K562 (cell line): ENCODE data around the gene ADAM19. TPM values are rescaled to one million over a fixed set of nuclear protein-coding genes. Genes with fewer than 3 reads are reported as not detected.

Source experiments
- ATAC-seq: fragments of 200-7000 bp; cut with Tn5 transposase; 3 replicates; pipeline ENCODE4 v1.9.1; 2020; ENCODE audit warnings: moderate library complexity
- BruUV-seq: library from RNA; stranded (reverse); fragments of 400-500 nt; replicated peaks from 2 replicates; lab custom pipeline; 2021; lab: Mats Ljungman, UMichigan
- CTCF ChIA-PET: fragments of 300-600 bp; formaldehyde crosslinking; extraction: SDS; loops from one replicate; lab custom pipeline; 2021; ENCODE audit warnings: low intra/inter-chr PET ratio; lab: Yijun Ruan, JAX
- POLR2A ChIA-PET: fragments of 300-600, 350-650 bp; sonication (Branson Sonifier 250); formaldehyde crosslinking; extraction: SDS; loops from one replicate; lab custom pipeline; 2021; ENCODE audit warnings: antibody characterized with exemption, inconsistent platforms; lab: Yijun Ruan, JAX
- DNase-seq, 4 experiments: peaks; one replicate each; pipeline versions ENCODE4 v3.0.0 to v3.0.0-alpha.2; 2011 to 2018; ENCODE audit warnings: low spot score in 3 of 4, mixed read lengths in 3 of 4; ENCODE audit errors: extremely low read depth in 1 of 4
- FAIRE-seq: peaks from 2 replicates; lab custom pipeline; 2011; peaks lifted over from hg19 to GRCh38; lab: Jason Lieb, UNC
- H2AFZ ChIP-seq: 2 replicates; pipeline ENCODE4 v1.6.0; 2011; ENCODE audit warnings: low read depth, low read length, control low read depth, inconsistent platforms
- H3K27ac ChIP-seq: fragments of 200-600 bp; 3 replicates; pipeline ENCODE4 v1.8.0; 2011; ENCODE audit warnings: low read depth, mild to moderate bottlenecking, control low read depth, inconsistent platforms, low read length, moderate library complexity, mixed read lengths; ENCODE audit errors: extremely low read depth
- H3K27me3 ChIP-seq, 2 experiments: fragments of 300-600 bp in 1 of 2; 2 replicates in 1 of 2; 3 replicates in 1 of 2; pipeline versions ENCODE4 v1.6.0 to v1.8.0; 2011; ENCODE audit warnings: inconsistent platforms in 2 of 2, low read length in 2 of 2, mild to moderate bottlenecking in 1 of 2, mixed read lengths in 1 of 2, moderate library complexity in 1 of 2; ENCODE audit not compliant: control insufficient read depth in 2 of 2, insufficient read depth in 2 of 2
- H3K36me3 ChIP-seq: fragments of 300-600 bp; 3 replicates; pipeline ENCODE4 v1.8.0; 2011; ENCODE audit warnings: mild to moderate bottlenecking, low read length, inconsistent platforms; ENCODE audit not compliant: control insufficient read depth, insufficient read depth
- H3K4me1 ChIP-seq, 2 experiments: fragments of 200-600 bp in 1 of 2; replicated peaks in 1 of 2; 2 replicates in 1 of 2; 3 replicates in 1 of 2; pipeline versions ENCODE4 v1.5.1 to v1.8.0; 2011; ENCODE audit warnings: inconsistent platforms in 2 of 2, low read length in 2 of 2, mild to moderate bottlenecking in 1 of 2, mixed read lengths in 1 of 2, moderate library complexity in 1 of 2; ENCODE audit not compliant: control insufficient read depth in 2 of 2, insufficient read depth in 2 of 2
- H3K4me2 ChIP-seq: 2 replicates; pipeline ENCODE4 v1.6.1; 2011; ENCODE audit warnings: low read length, control low read depth, inconsistent platforms, mixed read lengths; ENCODE audit not compliant: insufficient read depth
- H3K4me3 ChIP-seq: fragments of 200-600 bp; sonication (generic), shearing (Covaris generic); 2 replicates; pipeline ENCODE4 v1.5.1; 2016; ENCODE audit warnings: control low read depth, inconsistent platforms
- H3K79me2 ChIP-seq: fragments of 200-600 bp; 3 replicates; pipeline ENCODE4 v1.8.0; 2011; ENCODE audit warnings: low read length, inconsistent platforms; ENCODE audit not compliant: control insufficient read depth, insufficient read depth
- H3K9ac ChIP-seq, 2 experiments: 2 replicates each; pipeline versions ENCODE4 v1.6.0 to v1.6.1; 2011; ENCODE audit warnings: low read depth in 2 of 2, low read length in 2 of 2, control low read depth in 1 of 2, inconsistent platforms in 1 of 2, mild to moderate bottlenecking in 1 of 2, mixed read lengths in 1 of 2; ENCODE audit not compliant: insufficient read depth in 1 of 2
- H3K9me1 ChIP-seq: one replicate; pipeline ENCODE4 v1.6.0; 2011; ENCODE audit warnings: inconsistent platforms, mild to moderate bottlenecking, low read length, moderate library complexity; ENCODE audit not compliant: control insufficient read depth, insufficient read depth
- H3K9me3 ChIP-seq: replicated peaks from 2 replicates; pipeline ENCODE4 v1.5.1; 2011; ENCODE audit warnings: low read depth, low read length, inconsistent platforms; ENCODE audit not compliant: control insufficient read depth, insufficient read depth
- H4K20me1 ChIP-seq: replicated peaks from 2 replicates; pipeline ENCODE4 v1.6.1; 2011; ENCODE audit warnings: low read length, inconsistent platforms, mixed read lengths; ENCODE audit not compliant: control insufficient read depth, insufficient read depth
- ERF ChIP-seq: fragments of 450-650 bp; formaldehyde crosslinking; IDR thresholded peaks from 2 replicates; pipeline ENCODE4 v1.4.0; 2020; ENCODE audit warnings: mild to moderate bottlenecking, mixed read lengths
- FOXM1 ChIP-seq, 2 experiments: fragments of 450-650 bp in 1 of 2; sonication (generic) in 1 of 2; formaldehyde crosslinking in 1 of 2; IDR thresholded peaks; 2 replicates each; pipeline versions ENCODE4 v1.6.1 to v1.9.0; 2017 to 2022; ENCODE audit warnings: low read depth in 2 of 2, mild to moderate bottlenecking in 2 of 2, missing genetic modification reagents in 1 of 2, moderate library complexity in 1 of 2
- HCFC1 ChIP-seq: IDR thresholded peaks from 2 replicates; pipeline ENCODE4 v1.6.1; 2012; ENCODE audit warnings: low read depth, low read length, improper control_type of control experiment
- HNRNPL ChIP-seq: fragments of 200-400 bp; formaldehyde crosslinking; IDR thresholded peaks from 2 replicates; pipeline ENCODE4 v1.6.1; 2017; ENCODE audit warnings: low read depth, mild to moderate bottlenecking, low read length
- MEF2A ChIP-seq: IDR thresholded peaks from 2 replicates; pipeline ENCODE4 v1.6.1; 2011; ENCODE audit warnings: low read depth, mild to moderate bottlenecking, low read length, moderate library complexity; ENCODE audit not compliant: control insufficient read depth
- MTA3 ChIP-seq: fragments of 450-650 bp; formaldehyde crosslinking; IDR thresholded peaks from 2 replicates; pipeline ENCODE4 v1.6.1; 2017; ENCODE audit warnings: mild to moderate bottlenecking, borderline replicate concordance
- MYC ChIP-seq, 2 experiments: fragments of 250-450 bp in 1 of 2; sonication (Bioruptor Pico) in 1 of 2; IDR thresholded peaks; 2 replicates each; pipeline versions ENCODE4 v1.5.1 to v1.6.1; 2012 to 2021; ENCODE audit warnings: low read depth in 2 of 2, borderline replicate concordance in 1 of 2, improper control_type of control experiment in 1 of 2, low read length in 1 of 2, mild to moderate bottlenecking in 1 of 2, moderate library complexity in 1 of 2
- PBX2 ChIP-seq, 2 experiments: IDR thresholded peaks in 1 of 2; conservative IDR thresholded peaks in 1 of 2; 2 replicates each; pipeline ENCODE4 v1.6.1; 2016; ENCODE audit warnings: low read depth in 2 of 2, mild to moderate bottlenecking in 1 of 2, missing compliant biosample characterization in 1 of 2, missing genetic modification characterization in 1 of 2, moderate library complexity in 1 of 2
- ZNF134 ChIP-seq: fragments of 250-450 bp; sonication (Bioruptor Pico); conservative IDR thresholded peaks from 2 replicates; pipeline ENCODE4 v1.4.0; 2020
- ZNF431 ChIP-seq: sonication (generic); formaldehyde crosslinking; IDR thresholded peaks from 2 replicates; pipeline ENCODE4 v1.8.0; 2022; ENCODE audit warnings: mild to moderate bottlenecking, missing genetic modification reagents
- WGBS: fragments of 100-300 bp; shearing (Covaris generic); methylation state at CpG from one replicate; pipeline ENCODE4 v1.1.6; 2016; ENCODE audit warnings: low coverage, mixed read lengths; ENCODE audit not compliant: insufficient coverage; ENCODE audit errors: missing lambda C conversion rate; 5-methylcytosine and 5-hydroxymethylcytosine counted together
- in situ Hi-C: fragments of 300-500 bp; cut with MboI; formaldehyde crosslinking; loops from 4 replicates; pipeline ENCODE4 v1.15.0; 2018; ENCODE audit warnings: inconsistent platforms, mixed read lengths
- intact Hi-C: fragments of 100-400 bp; cut with micrococcal nuclease; formaldehyde crosslinking; loops from 2 replicates; pipeline ENCODE4 v1.14.2; 2022
- polyA plus RNA-seq, 8 experiments: library from polyadenylated mRNA; depleted of rRNA in 4 of 8; stranded (reverse) in 5 of 8; unstranded in 3 of 8; fragments of >200 nt; fragmentation: Nextera tagmentation in 2 of 8; fragmentation: Illumina TruSeq in 1 of 8; extraction: Ambion mirVana in 2 of 8; extraction: Trizol in 1 of 8; gene quantifications; 2 replicates each; pipeline versions ENCODE4 v1.2.1 to v1.2.3, GENCODE V29; 2011 to 2014; ENCODE audit warnings: inconsistent platforms in 1 of 8, missing spikeins in 1 of 8
- total RNA-seq, 7 experiments: library from RNA; depleted of rRNA in 6 of 7; stranded (reverse); fragments of >200 nt in 6 of 7; fragmentation: Illumina TruSeq in 2 of 7; extraction: Trizol in 2 of 7; gene quantifications; 2 replicates each; pipeline versions ENCODE4 v1.2.1 to v1.2.3, GENCODE V29; 2011 to 2021; ENCODE audit warnings: low replicate concordance in 1 of 7
- TF ChIP-seq, protein P1 (sequence below): fragments of 450-650 bp; IDR thresholded peaks from 2 replicates; pipeline ENCODE4 v1.6.1; 2016; ENCODE audit warnings: low read depth

ADAM19 gene
- total and polyA plus RNA-seq, 9 of the 15 experiments (the other 6 are each of a cell fraction or from before 2014, with no cell fraction given), result 0.11 to 1.1 (median 0.43) TPM

DNA sequence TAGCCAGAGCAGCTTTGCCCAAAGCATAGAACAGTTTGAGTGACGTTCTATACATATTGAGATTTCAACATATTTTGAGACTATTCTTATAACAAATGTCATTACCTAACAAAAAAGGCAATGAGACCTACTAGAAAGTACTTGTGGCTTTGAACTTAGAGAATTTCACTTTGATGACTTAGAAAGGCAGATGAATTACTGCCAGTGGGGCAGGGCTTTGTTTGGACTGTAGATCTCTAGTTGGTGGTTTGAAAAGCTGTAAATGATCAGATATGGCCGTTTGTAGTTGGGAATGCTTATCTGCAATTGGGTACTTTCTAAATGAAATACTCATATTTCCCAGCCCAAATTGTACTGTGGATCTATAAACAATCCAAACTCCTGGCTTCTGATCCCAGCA lies 48.6 kb upstream of the ADAM19 start:
- Histone ChIP-seq H3K4me3 (no peak overlapping the region), H4K20me1 (no peaks in the 10 kb centered on the region), H3K4me2 (no peak overlapping the region; the same call in 1 of the 2 replicates), H3K27ac (no peak overlapping the region), H3K9ac (no peak overlapping the region), H3K27me3 (no peaks in the 10 kb centered on the region), H3K9me1 (no peaks in the 10 kb centered on the region), H3K4me1 (no peaks in the 10 kb centered on the region; a peak in 2 of 5 replicates), H3K9me3 (no peaks in the 10 kb centered on the region), H3K79me2 (no peaks in the 10 kb centered on the region), H2AFZ (peak overlapping the region; percentile 19; the same call in 1 of the 2 replicates), H3K36me3 (no peaks in the 10 kb centered on the region)
- BruUV-seq, result no TSS peak
- POLR2A ChIA-PET, result interaction anchor here (0.9 to 1.0 kb wide), 3 partner anchors 13 to 31 kb away, joined by 3 to 5 read pairs (median 4); no protein-coding TSS in a partner anchor
- in situ Hi-C loops (no loop called here), intact Hi-C loops (no loop called here)
- peak; percentile 33; the same call in 2 of the 3 replicates for ATAC-seq
- WGBS, result 0% methylated on average over 2 of the region's 2 CpGs
- FAIRE-seq, result no peak
- DNase-seq, result no peak
- CTCF ChIA-PET, result no interaction called here
- TF ChIP-seq MTA3 (no peak), FOXM1 (IDR thresholded peaks at IDR 0.05; ENCODE audit: low read depth) (no peak), FOXM1 (CRISPR knock-in tag; IDR thresholded peaks at IDR 0.05; ENCODE audit: low read depth) (no peak), ZNF431 (CRISPR knock-in tag) (no peak), HCFC1 (no peak), MYC (IDR thresholded peaks at IDR 0.05; ENCODE audit: low read depth, low read length) (no peak), MYC (CRISPR knock-in tag; IDR thresholded peaks at IDR 0.05; ENCODE audit: borderline replicate concordance, low read depth) (no peak), MEF2A (no peak), PBX2 (CRISPR knock-in tag; IDR thresholded peaks at IDR 0.05; ENCODE audit: low read depth) (no peak), PBX2 (tag; conservative IDR thresholded peaks at IDR 0.05; ENCODE audit: low read depth) (peak; percentile 69), ZNF134 (no peak), HNRNPL (no peak), ERF (CRISPR knock-in tag) (no peak)
- TF ChIP-seq, protein P1, sequence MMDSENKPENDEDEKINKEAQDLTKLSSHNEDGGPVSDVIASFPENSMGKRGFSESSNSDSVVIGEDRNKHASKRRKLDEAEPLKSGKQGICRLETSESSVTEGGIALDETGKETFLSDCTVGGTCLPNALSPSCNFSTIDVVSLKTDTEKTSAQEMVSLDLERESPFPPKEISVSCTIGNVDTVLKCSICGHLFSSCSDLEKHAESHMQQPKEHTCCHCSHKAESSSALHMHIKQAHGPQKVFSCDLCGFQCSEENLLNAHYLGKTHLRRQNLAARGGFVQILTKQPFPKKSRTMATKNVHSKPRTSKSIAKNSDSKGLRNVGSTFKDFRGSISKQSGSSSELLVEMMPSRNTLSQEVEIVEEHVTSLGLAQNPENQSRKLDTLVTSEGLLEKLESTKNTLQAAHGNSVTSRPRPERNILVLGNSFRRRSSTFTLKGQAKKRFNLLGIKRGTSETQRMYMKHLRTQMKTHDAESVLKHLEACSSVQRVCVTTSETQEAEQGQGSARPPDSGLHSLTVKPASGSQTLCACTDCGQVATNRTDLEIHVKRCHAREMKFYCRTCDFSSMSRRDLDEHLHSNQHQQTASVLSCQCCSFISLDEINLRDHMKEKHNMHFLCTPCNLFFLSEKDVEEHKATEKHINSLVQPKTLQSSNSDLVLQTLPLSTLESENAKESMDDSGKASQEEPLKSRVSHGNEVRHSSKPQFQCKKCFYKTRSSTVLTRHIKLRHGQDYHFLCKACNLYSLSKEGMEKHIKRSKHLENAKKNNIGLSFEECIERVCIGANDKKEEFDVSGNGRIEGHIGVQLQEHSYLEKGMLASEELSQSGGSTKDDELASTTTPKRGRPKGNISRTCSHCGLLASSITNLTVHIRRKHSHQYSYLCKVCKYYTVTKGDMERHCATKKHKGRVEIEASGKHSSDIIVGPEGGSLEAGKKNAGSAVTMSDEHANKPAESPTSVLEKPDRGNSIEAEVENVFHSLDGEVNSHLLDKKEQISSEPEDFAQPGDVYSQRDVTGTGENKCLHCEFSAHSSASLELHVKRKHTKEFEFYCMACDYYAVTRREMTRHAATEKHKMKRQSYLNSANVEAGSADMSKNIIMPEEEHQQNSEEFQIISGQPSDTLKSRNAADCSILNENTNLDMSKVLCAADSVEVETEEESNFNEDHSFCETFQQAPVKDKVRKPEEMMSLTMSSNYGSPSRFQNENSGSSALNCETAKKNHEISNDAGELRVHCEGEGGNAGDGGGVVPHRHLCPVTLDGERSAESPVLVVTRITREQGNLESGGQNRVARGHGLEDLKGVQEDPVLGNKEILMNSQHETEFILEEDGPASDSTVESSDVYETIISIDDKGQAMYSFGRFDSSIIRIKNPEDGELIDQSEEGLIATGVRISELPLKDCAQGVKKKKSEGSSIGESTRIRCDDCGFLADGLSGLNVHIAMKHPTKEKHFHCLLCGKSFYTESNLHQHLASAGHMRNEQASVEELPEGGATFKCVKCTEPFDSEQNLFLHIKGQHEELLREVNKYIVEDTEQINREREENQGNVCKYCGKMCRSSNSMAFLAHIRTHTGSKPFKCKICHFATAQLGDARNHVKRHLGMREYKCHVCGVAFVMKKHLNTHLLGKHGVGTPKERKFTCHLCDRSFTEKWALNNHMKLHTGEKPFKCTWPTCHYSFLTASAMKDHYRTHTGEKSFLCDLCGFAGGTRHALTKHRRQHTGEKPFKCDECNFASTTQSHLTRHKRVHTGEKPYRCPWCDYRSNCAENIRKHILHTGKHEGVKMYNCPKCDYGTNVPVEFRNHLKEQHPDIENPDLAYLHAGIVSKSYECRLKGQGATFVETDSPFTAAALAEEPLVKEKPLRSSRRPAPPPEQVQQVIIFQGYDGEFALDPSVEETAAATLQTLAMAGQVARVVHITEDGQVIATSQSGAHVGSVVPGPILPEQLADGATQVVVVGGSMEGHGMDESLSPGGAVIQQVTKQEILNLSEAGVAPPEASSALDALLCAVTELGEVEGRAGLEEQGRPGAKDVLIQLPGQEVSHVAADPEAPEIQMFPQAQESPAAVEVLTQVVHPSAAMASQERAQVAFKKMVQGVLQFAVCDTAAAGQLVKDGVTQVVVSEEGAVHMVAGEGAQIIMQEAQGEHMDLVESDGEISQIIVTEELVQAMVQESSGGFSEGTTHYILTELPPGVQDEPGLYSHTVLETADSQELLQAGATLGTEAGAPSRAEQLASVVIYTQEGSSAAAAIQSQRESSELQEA, result no peak
